Thymus (tissue), 11 donors: ENCODE data around the gene UGT1A4. TPM values are rescaled to one million over a fixed set of nuclear protein-coding genes. Genes with fewer than 3 reads are reported as not detected.

Experiments
- DNase-seq, 9 donors: peaks; one replicate each; pipeline ENCODE4 v3.0.0-alpha.2; 2013; ENCODE audit warnings: low spot score in 9 of 9, low read depth in 6 of 9, missing footprints in 1 of 9
- H3K27ac ChIP-seq, 2 donors: one replicate each; pipeline ENCODE4 v1.5.1; 2013; ENCODE audit warnings: control low read depth in 1 of 2, low read depth in 1 of 2, low read length in 1 of 2, mild to moderate bottlenecking in 1 of 2, moderate library complexity in 1 of 2
- H3K27me3 ChIP-seq, 2 donors: one replicate each; pipeline ENCODE4 v1.5.1; 2013; ENCODE audit warnings: low read length in 1 of 2; ENCODE audit not compliant: control insufficient read depth in 2 of 2, insufficient read depth in 1 of 2
- H3K36me3 ChIP-seq, 2 donors: one replicate each; pipeline ENCODE4 v1.5.1; 2013; ENCODE audit warnings: low read length in 1 of 2, mild to moderate bottlenecking in 1 of 2, moderate library complexity in 1 of 2; ENCODE audit not compliant: control insufficient read depth in 2 of 2, insufficient read depth in 2 of 2
- H3K4me1 ChIP-seq, 2 donors: one replicate each; pipeline ENCODE4 v1.5.1; 2013; ENCODE audit warnings: low read length in 2 of 2; ENCODE audit not compliant: control insufficient read depth in 2 of 2, insufficient read depth in 2 of 2
- H3K4me3 ChIP-seq, 2 donors: one replicate each; pipeline ENCODE4 v1.5.1; 2013; ENCODE audit warnings: low read length in 2 of 2, control low read depth in 1 of 2, mild to moderate bottlenecking in 1 of 2
- H3K9me3 ChIP-seq, 2 donors: one replicate each; pipeline ENCODE4 v1.5.1; 2013; ENCODE audit warnings: low read length in 1 of 2, mild to moderate bottlenecking in 1 of 2; ENCODE audit not compliant: control insufficient read depth in 2 of 2, insufficient read depth in 1 of 2
- WGBS: extraction: QIAGEN DNeasy Blood & Tissue Kit; methylation state at CpG from one replicate; pipeline ENCODE4 v1.1.7; 2013; 5-methylcytosine and 5-hydroxymethylcytosine counted together
- polyA plus RNA-seq: library from polyadenylated mRNA; stranded (reverse); fragments of 200-250 nt; gene quantifications from one replicate; pipeline ENCODE4 v1.2.3, GENCODE V29; 2013
- total RNA-seq: library from RNA; stranded (reverse); fragments of 120-200 nt; gene quantifications from one replicate; pipeline ENCODE4 v1.2.4, GENCODE V29; 2013
- donor health status: healthy.

Gene UGT1A4
- total and polyA plus RNA-seq, 2 donors: 0.09 to 0.34 TPM

DNA sequence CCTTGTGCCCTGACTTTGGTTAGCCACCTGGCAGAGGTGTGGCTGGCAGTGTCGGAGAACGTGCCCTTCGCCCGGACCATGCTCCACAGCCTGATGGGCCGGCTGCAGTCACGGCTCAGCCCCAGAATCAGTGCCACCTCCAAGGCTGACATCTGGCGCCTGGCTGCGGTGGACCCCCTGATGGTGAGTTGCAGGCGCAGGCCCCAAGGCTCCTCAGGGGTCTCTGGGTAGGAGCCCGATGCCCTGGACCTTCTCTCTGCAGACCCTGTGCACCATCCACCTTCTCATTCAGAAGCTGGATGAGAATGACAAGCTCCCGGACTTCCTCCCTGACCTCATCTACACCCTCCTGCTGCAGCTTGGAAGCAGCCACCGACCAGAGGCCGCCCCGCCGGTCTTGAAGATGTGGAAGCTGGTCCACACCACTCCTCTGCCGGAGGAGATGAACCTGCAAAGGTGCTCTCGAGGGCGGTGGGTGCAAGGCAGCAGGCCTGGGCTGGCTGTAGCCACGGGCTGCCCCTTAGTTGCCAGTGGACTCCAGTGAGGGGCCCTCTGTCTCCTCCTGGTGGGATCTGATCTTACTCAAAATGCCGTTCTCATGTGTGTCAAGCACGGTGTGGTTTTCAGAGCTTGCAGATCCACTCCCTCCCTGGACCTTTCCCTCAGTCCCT is 103.7 kb downstream of the UGT1A4 start:
- H3K27me3 ChIP-seq: no peaks in the 10 kb centered on the region
- H3K9me3 ChIP-seq: no peaks in the 10 kb centered on the region
- H3K36me3 ChIP-seq: no peaks in the 10 kb centered on the region
- no peak overlapping the region for H3K4me3 ChIP-seq
- no peaks in the 10 kb centered on the region for H3K4me1 ChIP-seq
- H3K27ac ChIP-seq: no peak overlapping the region
- 94% methylated on average over 21 of the region's 21 CpGs for WGBS
- DNase-seq: no peak

Other genes starting within 250 kb of the UGT1A4 start
- 16.1 TPM for gene USP40, start 152.0 kb upstream of the UGT1A4 start, total RNA-seq
- gene USP40, start 152.0 kb upstream of the UGT1A4 start, polyA plus RNA-seq: 26.7 TPM
- gene UGT1A8, start 101.1 kb upstream of the UGT1A4 start, total RNA-seq: 0.24 TPM
- 2.6 TPM for gene UGT1A8, start 101.1 kb upstream of the UGT1A4 start, polyA plus RNA-seq
- 0.09 TPM for gene UGT1A10, start 82.3 kb upstream of the UGT1A4 start, total RNA-seq
- 0.39 TPM for gene UGT1A10, start 82.3 kb upstream of the UGT1A4 start, polyA plus RNA-seq
- gene UGT1A9, start 46.8 kb upstream of the UGT1A4 start, total RNA-seq: 0.09 TPM
- 0.27 TPM for gene UGT1A9, start 46.8 kb upstream of the UGT1A4 start, polyA plus RNA-seq
- gene UGT1A7, start 36.8 kb upstream of the UGT1A4 start, total RNA-seq: 0.19 TPM
- 0.11 TPM for gene UGT1A7, start 36.8 kb upstream of the UGT1A4 start, polyA plus RNA-seq
- gene UGT1A6, start 25.8 kb upstream of the UGT1A4 start, total RNA-seq: 1.1 TPM
- 4.5 TPM for gene UGT1A6, start 25.8 kb upstream of the UGT1A4 start, polyA plus RNA-seq
- 0.09 TPM for gene UGT1A5, start 5.8 kb upstream of the UGT1A4 start, total RNA-seq
- 0.14 TPM for gene UGT1A5, start 5.8 kb upstream of the UGT1A4 start, polyA plus RNA-seq
- not detected for gene UGT1A3, start 10.3 kb downstream of the UGT1A4 start, total RNA-seq
- not detected for gene UGT1A3, start 10.3 kb downstream of the UGT1A4 start, polyA plus RNA-seq
- gene UGT1A1, start 41.5 kb downstream of the UGT1A4 start, total RNA-seq: 0.09 TPM
- gene UGT1A1, start 41.5 kb downstream of the UGT1A4 start, polyA plus RNA-seq: 0.32 TPM
- 0.71 TPM for gene MROH2A, start 59.6 kb downstream of the UGT1A4 start, total RNA-seq
- 0.39 TPM for gene MROH2A, start 59.6 kb downstream of the UGT1A4 start, polyA plus RNA-seq
- gene HJURP, start 135.8 kb downstream of the UGT1A4 start, total RNA-seq: 29.7 TPM
- gene HJURP, start 135.8 kb downstream of the UGT1A4 start, polyA plus RNA-seq: 5.8 TPM
- gene TRPM8, start 198.6 kb downstream of the UGT1A4 start, total RNA-seq: 0.19 TPM
- gene TRPM8, start 198.6 kb downstream of the UGT1A4 start, polyA plus RNA-seq: 0.59 TPM